B cell (primary cell): ENCODE measurements around the gene ETFBKMT. TPM values are rescaled to one million over a fixed set of nuclear protein-coding genes. Genes with fewer than 3 reads are reported as not detected.

Experiments
- ATAC-seq: fragments of 200-7000 bp; cut with Tn5 transposase; one replicate; pipeline ENCODE4 v1.10.0; 2021; ENCODE audit warnings: low read depth, mild to moderate bottlenecking, moderate number of reproducible peaks, moderate library complexity
- CTCF ChIA-PET: fragments of 350-600 bp; sonication (Branson Sonifier 250); formaldehyde crosslinking; loops from one replicate; lab custom pipeline; 2021; ENCODE audit warnings: antibody characterized with exemption, inconsistent platforms; lab: Charles Lee
- POLR2A ChIA-PET: fragments of 350-600 bp; sonication (Branson Sonifier 250); formaldehyde crosslinking; loops from one replicate; lab custom pipeline; 2021; ENCODE audit warnings: antibody characterized with exemption; lab: Charles Lee
- DNase-seq: peaks from one replicate; pipeline ENCODE4 v3.0.0; 2013
- H2AFZ ChIP-seq: 2 replicates; pipeline ENCODE4 v1.6.1; 2012; ENCODE audit warnings: mild to moderate bottlenecking, low read depth, low read length; ENCODE audit not compliant: insufficient read depth, poor library complexity, severe bottlenecking
- H3K27ac ChIP-seq, 2 donors: 1 replicate in 1 of 2; 2 replicates in 1 of 2; pipeline ENCODE4 v1.5.1; 2012 to 2013; ENCODE audit warnings: low read length in 2 of 2, mild to moderate bottlenecking in 2 of 2, moderate library complexity in 1 of 2
- H3K27me3 ChIP-seq, 4 experiments: fragments of 200-600 bp in 1 of 4; sonication (generic) in 1 of 4; replicated peaks in 1 of 4; 1 replicate in 2 of 4; 2 replicates in 2 of 4; pipeline versions ENCODE4 v1.6.1 to v1.7.0; 2013 to 2016; ENCODE audit warnings: low read length in 3 of 4, mild to moderate bottlenecking in 2 of 4, mixed read lengths in 1 of 4, moderate library complexity in 1 of 4; ENCODE audit not compliant: insufficient read depth in 4 of 4, control insufficient read depth in 3 of 4; ENCODE audit errors: control extremely low read depth in 1 of 4
- H3K36me3 ChIP-seq, 2 experiments: replicated peaks in 1 of 2; 1 replicate in 1 of 2; 2 replicates in 1 of 2; pipeline versions ENCODE4 v1.6.1 to v1.7.1; 2013; ENCODE audit warnings: low read length in 1 of 2; ENCODE audit not compliant: insufficient read depth in 2 of 2, control insufficient read depth in 1 of 2; ENCODE audit errors: control extremely low read depth in 1 of 2, extremely low read depth in 1 of 2
- H3K4me1 ChIP-seq, 2 donors: fragments of 200-600 bp in 1 of 2; sonication (generic) in 1 of 2; 1 replicate in 1 of 2; 2 replicates in 1 of 2; pipeline versions ENCODE4 v1.5.1 to v1.6.1; 2013 to 2017; ENCODE audit warnings: low read length in 2 of 2; ENCODE audit not compliant: control insufficient read depth in 2 of 2, insufficient read depth in 2 of 2
- H3K4me2 ChIP-seq: replicated peaks from 2 replicates; pipeline ENCODE3; 2012; ENCODE audit warnings: mild to moderate bottlenecking, low read depth, low read length; ENCODE audit not compliant: poor library complexity, severe bottlenecking
- H3K4me3 ChIP-seq, 5 experiments: fragments of 200-600 bp in 1 of 5; sonication (generic) in 1 of 5; 1 replicate in 3 of 5; 2 replicates in 2 of 5; pipeline versions ENCODE4 v1.5.1 to v1.7.0; 2011 to 2016; ENCODE audit warnings: low read length in 4 of 5, mild to moderate bottlenecking in 4 of 5, low read depth in 2 of 5, control low read depth in 1 of 5, moderate library complexity in 1 of 5; ENCODE audit not compliant: insufficient read depth in 1 of 5; ENCODE audit errors: control extremely low read depth in 1 of 5, extremely low read depth in 1 of 5
- H3K79me2 ChIP-seq: fragments of 200-600 bp; sonication (generic); one replicate; pipeline ENCODE4 v1.6.0; 2016; ENCODE audit warnings: low read length; ENCODE audit not compliant: control insufficient read depth, insufficient read depth
- H3K9ac ChIP-seq: fragments of 200-600 bp; sonication (generic); 2 replicates; pipeline ENCODE4 v1.6.1; 2017; ENCODE audit warnings: mild to moderate bottlenecking, low read length, moderate library complexity
- H3K9me3 ChIP-seq, 3 donors: one replicate each; pipeline versions ENCODE4 v1.6.1 to v1.7.1; 2013; ENCODE audit warnings: low read length in 2 of 3; ENCODE audit not compliant: control insufficient read depth in 2 of 3, insufficient read depth in 1 of 3; ENCODE audit errors: control extremely low read depth in 1 of 3
- H4K20me1 ChIP-seq: 2 replicates; pipeline ENCODE4 v1.6.0; 2012; ENCODE audit warnings: mild to moderate bottlenecking, low read length; ENCODE audit not compliant: insufficient read depth, control insufficient read depth, poor library complexity, severe bottlenecking
- H3K27ac Mint-ChIP-seq: one replicate; pipeline ENCODE4 v1.8.0; 2021; ENCODE audit warnings: mixed read lengths
- H3K27me3 Mint-ChIP-seq: one replicate; pipeline ENCODE4 v1.8.0; 2021; ENCODE audit warnings: mixed read lengths
- H3K4me1 Mint-ChIP-seq: one replicate; pipeline ENCODE4 v1.8.0; 2021; ENCODE audit warnings: mixed read lengths
- H3K4me3 Mint-ChIP-seq: one replicate; pipeline ENCODE4 v1.8.0; 2021; ENCODE audit warnings: mixed read lengths
- H3K9me3 Mint-ChIP-seq: one replicate; pipeline ENCODE4 v1.8.0; 2022; ENCODE audit warnings: mixed read lengths; ENCODE audit not compliant: insufficient read depth
- CTCF ChIP-seq: fragments of 200-600 bp; IDR thresholded peaks from one replicate; pipeline ENCODE4 v1.8.0; 2022; ENCODE audit warnings: antibody characterized with exemption, mild to moderate bottlenecking
- EZH2 ChIP-seq: IDR thresholded peaks from 2 replicates; pipeline ENCODE4 v1.6.1; 2012; ENCODE audit warnings: borderline replicate concordance, low read depth, mild to moderate bottlenecking, moderate library complexity, low read length; ENCODE audit not compliant: insufficient read depth, poor library complexity, severe bottlenecking
- WGBS: methylation state at CpG from one replicate; pipeline ENCODE4 v1.1.5; 2013; ENCODE audit warnings: missing lambda C conversion rate; ENCODE audit not compliant: insufficient coverage; 5-methylcytosine and 5-hydroxymethylcytosine counted together
- intact Hi-C: fragments of 100-400 bp; cut with micrococcal nuclease; formaldehyde crosslinking; loops from one replicate; pipeline ENCODE4 v1.10.0; 2022
- polyA plus RNA-seq: library from polyadenylated mRNA; depleted of rRNA; stranded (reverse); fragments of >200 nt; gene quantifications from 2 replicates; pipeline ENCODE4 v1.2.3, GENCODE V29; 2012
- total RNA-seq, 2 donors: library from RNA; stranded (reverse); fragments of 120-200 nt in 1 of 2; gene quantifications; 1 replicate in 1 of 2; 2 replicates in 1 of 2; pipeline versions ENCODE4 v1.2.3 to v1.2.4, GENCODE V29; 2013 to 2022

The ETFBKMT gene
- total and polyA plus RNA-seq, 2 donors (not counting 1 experiment from before 2014, with no cell fraction given), result 0.58 to 2.4 TPM

- no peak overlapping the region for H3K9ac ChIP-seq
- POLR2A ChIA-PET, result interaction anchor here (0.7 kb wide), 1 partner anchor 289 kb away, joined by 3 read pairs; no protein-coding TSS in a partner anchor
- no peak overlapping the region for H3K4me3 ChIP-seq
- WGBS, result 87% methylated on average over 4 of the region's 6 CpGs
- no peak overlapping the region for H3K27ac ChIP-seq
- H3K4me2 ChIP-seq, result no peak overlapping the region
- H3K27me3 ChIP-seq, result no peaks in the 10 kb centered on the region
- Mint-ChIP-seq H3K27ac (peak overlapping the region; percentile 5), H3K27me3 (no peaks in the 10 kb centered on the region), H3K9me3 (no peaks in the 10 kb centered on the region), H3K4me1 (peaks cover 27% of the 10 kb centered on the region), H3K4me3 (no peak overlapping the region)
- CTCF ChIA-PET, result interaction anchor here (3.9 kb wide), 1 partner anchor 227 kb away, joined by 26 read pairs; no protein-coding TSS in a partner anchor
- no peaks in the 10 kb centered on the region for H3K36me3 ChIP-seq
- no peaks in the 10 kb centered on the region for H3K79me2 ChIP-seq
- TF ChIP-seq CTCF (no peak), EZH2 (no peak)
- intact Hi-C loops, result loop anchor here (10.0 kb wide), 1 partner anchor 86 kb away; no protein-coding TSS in a partner anchor
- H3K4me1 ChIP-seq, result peaks cover 17 to 23% of the 10 kb centered on the region in 2 donors
- no peak overlapping the region for H2AFZ ChIP-seq
- H3K9me3 ChIP-seq, result peaks cover 0 to 4% (median 0%) of the 10 kb centered on the region in 3 donors
- ATAC-seq (no peak), DNase-seq (no peak)
- H4K20me1 ChIP-seq, result no peaks in the 10 kb centered on the region
Observed at GRCh38 chr12:31631023-31631724, 28.3 kb upstream of the ETFBKMT start.

GRCh38 chr12:31631809-31632208 lies 27.7 kb upstream of the ETFBKMT start:
- H3K27me3 ChIP-seq, result no peaks in the 10 kb centered on the region
- intact Hi-C loops, result loop anchor here (10.0 kb wide), 1 partner anchor 87 kb away; no protein-coding TSS in a partner anchor
- H3K79me2 ChIP-seq, result no peaks in the 10 kb centered on the region
- H3K27me3 Mint-ChIP-seq, result no peaks in the 10 kb centered on the region
- ChIA-PET POLR2A (interaction anchor here (0.7 kb wide), 1 partner anchor 290 kb away, joined by 3 read pairs; no protein-coding TSS in a partner anchor), CTCF (interaction anchor here (3.9 kb wide), 1 partner anchor 228 kb away, joined by 26 read pairs; no protein-coding TSS in a partner anchor)
- no peak overlapping the region for H3K9ac ChIP-seq
- peaks cover 0 to 2% (median 0%) of the 10 kb centered on the region in 3 donors for H3K9me3 ChIP-seq
- H3K27ac Mint-ChIP-seq, result peak overlapping the region; percentile 5
- ATAC-seq (no peak), DNase-seq (peak; percentile 39)
- H3K4me1 ChIP-seq, result peaks cover 18 to 28% of the 10 kb centered on the region in 2 donors
- WGBS, result 69% methylated on average over 7 of the region's 12 CpGs
- H3K27ac ChIP-seq, result no peak overlapping the region
- H3K4me1 Mint-ChIP-seq, result peaks cover 33% of the 10 kb centered on the region
- H3K9me3 Mint-ChIP-seq, result no peaks in the 10 kb centered on the region
- H3K4me2 ChIP-seq, result no peak overlapping the region
- no peaks in the 10 kb centered on the region for H3K36me3 ChIP-seq
- TF ChIP-seq EZH2 (no peak), CTCF (no peak)
- H3K4me3 ChIP-seq, result no peak overlapping the region
- no peak overlapping the region for H2AFZ ChIP-seq
- no peaks in the 10 kb centered on the region for H4K20me1 ChIP-seq
- H3K4me3 Mint-ChIP-seq, result peak overlapping the region; percentile 16
